Lower lobe of right lung (tissue), 2 donors: Measurements from ENCODE around the gene MUC16. TPM values are rescaled to one million over a fixed set of nuclear protein-coding genes. Genes with fewer than 3 reads are reported as not detected.

Experiments used
- ATAC-seq, 2 donors: fragments of 200-7000 bp; cut with Tn5 transposase; one replicate each; pipeline ENCODE4 v1.9.1; 2020 to 2022; ENCODE audit warnings: mild to moderate bottlenecking in 2 of 2, moderate library complexity in 2 of 2
- DNase-seq: peaks from one replicate; pipeline ENCODE4 v3.0.0-alpha.2; 2020
- H3K27ac ChIP-seq: fragments of 200-600 bp; one replicate; pipeline ENCODE4 v1.8.0; 2022
- H3K27me3 ChIP-seq: fragments of 200-600 bp; one replicate; pipeline ENCODE4 v1.8.0; 2022; ENCODE audit warnings: low read depth
- H3K36me3 ChIP-seq: fragments of 200-600 bp; one replicate; pipeline ENCODE4 v1.8.0; 2022; ENCODE audit warnings: mild to moderate bottlenecking
- H3K4me1 ChIP-seq: fragments of 200-600 bp; one replicate; pipeline ENCODE4 v1.8.0; 2022
- H3K4me3 ChIP-seq: fragments of 200-600 bp; one replicate; pipeline ENCODE4 v1.8.0; 2022; ENCODE audit warnings: mild to moderate bottlenecking
- H3K9me3 ChIP-seq: fragments of 200-600 bp; one replicate; pipeline ENCODE4 v1.8.0; 2022
- intact Hi-C: fragments of 100-400 bp; cut with DNase I; formaldehyde crosslinking; loops from one replicate; pipeline ENCODE4 v1.11.0; 2022
- total RNA-seq: library from RNA; stranded (reverse); fragmentation: NEBNext Ultra II Directional; extraction: Animal tissue kit (Norgen Biotek cat#: 25700); gene quantifications from one replicate; pipeline ENCODE4 v1.2.1, GENCODE V29; 2021
- TF ChIP-seq, protein P1 (sequence below): fragments of 200-600 bp; IDR thresholded peaks from one replicate; pipeline ENCODE4 v1.8.0; 2022; ENCODE audit warnings: antibody characterized with exemption, mild to moderate bottlenecking
- donor health status: DM: no; HTN: yes; CAD: no; lungs with severe emphysema.

The MUC16 gene
- total RNA-seq, 1 donor from 2014 or later: 2.2 TPM

DNA sequence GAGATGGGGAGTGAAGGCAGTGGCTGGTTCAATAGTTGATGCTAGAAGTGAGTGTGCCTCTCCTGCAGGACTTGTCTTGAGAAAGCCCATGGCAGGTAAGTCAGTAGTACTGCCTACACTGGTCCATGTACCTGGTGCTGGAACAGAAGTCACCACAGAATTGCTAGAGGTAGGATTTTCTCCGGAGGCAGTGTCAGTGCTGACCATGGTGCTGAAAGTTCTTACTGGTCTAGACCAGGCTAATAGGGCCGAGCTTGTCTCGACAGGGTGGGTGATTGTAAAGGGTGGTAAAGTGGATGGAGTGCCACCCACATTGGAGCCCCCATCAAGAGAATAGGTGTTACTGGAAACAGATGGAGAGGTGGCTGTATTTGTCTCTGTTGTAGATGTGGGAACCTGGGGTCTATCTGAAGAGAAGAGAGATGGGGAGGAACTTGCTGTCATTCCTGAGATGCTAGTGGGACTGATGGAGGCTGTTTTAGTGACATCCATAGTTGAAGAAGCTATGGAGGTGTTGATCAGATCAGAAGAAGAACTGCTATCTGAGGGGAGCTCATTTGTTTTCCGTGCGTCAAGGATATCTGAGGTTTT lies 36.6 kb downstream of the MUC16 start:
- Histone ChIP-seq H3K4me3 (no peak overlapping the region), H3K27me3 (peaks cover 3% of the 10 kb centered on the region), H3K4me1 (no peaks in the 10 kb centered on the region), H3K27ac (no peak overlapping the region), H3K9me3 (no peaks in the 10 kb centered on the region), H3K36me3 (no peaks in the 10 kb centered on the region)
- DNase-seq (no peak), ATAC-seq (no peak)
- intact Hi-C loops: no loop called here
- TF ChIP-seq, protein P1, sequence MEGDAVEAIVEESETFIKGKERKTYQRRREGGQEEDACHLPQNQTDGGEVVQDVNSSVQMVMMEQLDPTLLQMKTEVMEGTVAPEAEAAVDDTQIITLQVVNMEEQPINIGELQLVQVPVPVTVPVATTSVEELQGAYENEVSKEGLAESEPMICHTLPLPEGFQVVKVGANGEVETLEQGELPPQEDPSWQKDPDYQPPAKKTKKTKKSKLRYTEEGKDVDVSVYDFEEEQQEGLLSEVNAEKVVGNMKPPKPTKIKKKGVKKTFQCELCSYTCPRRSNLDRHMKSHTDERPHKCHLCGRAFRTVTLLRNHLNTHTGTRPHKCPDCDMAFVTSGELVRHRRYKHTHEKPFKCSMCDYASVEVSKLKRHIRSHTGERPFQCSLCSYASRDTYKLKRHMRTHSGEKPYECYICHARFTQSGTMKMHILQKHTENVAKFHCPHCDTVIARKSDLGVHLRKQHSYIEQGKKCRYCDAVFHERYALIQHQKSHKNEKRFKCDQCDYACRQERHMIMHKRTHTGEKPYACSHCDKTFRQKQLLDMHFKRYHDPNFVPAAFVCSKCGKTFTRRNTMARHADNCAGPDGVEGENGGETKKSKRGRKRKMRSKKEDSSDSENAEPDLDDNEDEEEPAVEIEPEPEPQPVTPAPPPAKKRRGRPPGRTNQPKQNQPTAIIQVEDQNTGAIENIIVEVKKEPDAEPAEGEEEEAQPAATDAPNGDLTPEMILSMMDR: no peak

DNA sequence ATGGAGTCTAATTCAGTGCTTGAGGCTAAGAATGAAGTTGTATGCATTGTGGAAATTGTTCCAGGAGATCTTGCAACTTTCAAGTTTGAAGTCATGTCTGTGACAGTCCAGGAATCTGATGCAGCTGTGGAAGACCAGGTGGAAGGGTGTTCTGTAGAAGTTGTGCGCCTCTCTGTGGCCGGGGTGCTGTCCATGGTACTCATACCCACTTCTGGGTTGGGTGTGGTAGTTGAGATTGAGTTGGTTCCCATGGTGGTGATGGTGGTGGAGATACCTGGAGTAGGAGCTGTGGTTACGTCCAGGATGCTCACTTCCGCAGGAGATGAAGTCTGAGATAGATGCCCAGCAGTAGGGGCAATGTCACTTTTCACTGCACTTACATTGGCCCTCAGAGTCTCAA lies 44.3 kb downstream of the MUC16 start:
- Histone ChIP-seq H3K36me3 (no peaks in the 10 kb centered on the region), H3K27ac (no peak overlapping the region), H3K4me3 (no peak overlapping the region), H3K27me3 (no peaks in the 10 kb centered on the region), H3K4me1 (no peaks in the 10 kb centered on the region), H3K9me3 (no peaks in the 10 kb centered on the region)
- TF ChIP-seq, protein P1: no peak
- ATAC-seq: no peak
- no peak for DNase-seq
- intact Hi-C loops: no loop called here

Other genes starting within 250 kb of the MUC16 start
- 23.1 TPM for gene ZNF558, start 178.1 kb downstream of the MUC16 start, total RNA-seq
- not detected for gene MBD3L1, start 178.0 kb downstream of the MUC16 start, total RNA-seq
- gene OR1M1, start 76.7 kb upstream of the MUC16 start, total RNA-seq: not detected
- gene OR7G2, start 97.1 kb upstream of the MUC16 start, total RNA-seq: not detected
- gene OR7G1, start 105.4 kb upstream of the MUC16 start, total RNA-seq: not detected
- gene OR7G3, start 116.5 kb upstream of the MUC16 start, total RNA-seq: not detected
- gene ZNF317, start 130.0 kb upstream of the MUC16 start, total RNA-seq: 25.4 TPM
- gene OR7D2, start 168.6 kb upstream of the MUC16 start, total RNA-seq: 0.59 TPM
- not detected for gene OR7D4, start 209.2 kb upstream of the MUC16 start, total RNA-seq
- not detected for gene OR7E24, start 240.5 kb upstream of the MUC16 start, total RNA-seq